ENCODE data around the gene CD22. TPM values are rescaled to one million over a fixed set of nuclear protein-coding genes. Genes with fewer than 3 reads are reported as not detected.

The CD22 gene
- total and polyA plus RNA-seq, 7 donors, result 0.69 to 107 (median 3.2) TPM

GRCh38 chr19:35294859-35295791 lies 33.9 kb upstream of the CD22 start:
- 51 to 73% methylated on average over 25 of the region's 25 CpGs for WGBS, 2 donors
- H3K4me1 ChIP-seq, result no peaks in the 10 kb centered on the region
- H3K4me3 ChIP-seq, result no peak overlapping the region
- no peaks in the 10 kb centered on the region for H3K36me3 ChIP-seq
- H3K27ac ChIP-seq, result no peak overlapping the region
- H3K9me3 ChIP-seq, result no peaks in the 10 kb centered on the region
- intact Hi-C loops (cut with DNase I), result no loop called here
- TF ChIP-seq POLR2A (IDR thresholded peaks at IDR 0.05) (no peak), POLR2AphosphoS5 (IDR thresholded peaks at IDR 0.05) (no peak), CTCF (IDR thresholded peaks at IDR 0.05) (no peak), EP300 (IDR thresholded peaks at IDR 0.05) (no peak)
- no peak for DNase-seq
- peaks cover 3 to 75% (median 25%) of the 10 kb centered on the region in 3 donors for H3K27me3 ChIP-seq

DNA sequence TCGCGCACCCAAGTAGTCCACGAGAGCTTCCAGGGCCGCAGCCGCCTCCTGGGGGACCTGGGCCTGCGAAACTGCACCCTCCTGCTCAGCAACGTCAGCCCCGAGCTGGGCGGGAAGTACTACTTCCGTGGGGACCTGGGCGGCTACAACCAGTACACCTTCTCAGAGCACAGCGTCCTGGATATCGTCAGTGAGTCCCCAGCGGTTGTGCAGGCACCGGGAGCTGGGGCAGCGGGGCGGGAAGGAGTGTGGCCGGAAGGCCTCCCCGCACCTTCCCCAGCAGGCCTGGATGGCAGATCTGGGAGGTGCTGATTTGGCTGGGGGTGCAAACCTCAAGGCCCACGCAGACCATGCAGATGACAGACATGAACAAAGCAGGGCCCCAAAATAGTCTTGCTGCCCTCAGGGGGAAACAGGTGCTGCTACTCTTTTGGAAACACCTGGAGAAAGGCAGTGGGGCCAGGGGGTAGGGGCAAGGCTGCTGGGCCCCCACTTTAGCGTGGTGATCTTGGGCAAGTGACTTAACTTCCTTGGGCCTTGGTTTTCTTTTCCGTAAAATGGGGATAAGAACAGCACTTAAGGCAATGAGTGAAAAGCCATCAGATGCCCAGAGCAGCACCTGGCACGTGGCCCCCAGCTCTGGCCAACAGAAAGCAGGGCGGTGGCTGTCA lies 33.1 kb upstream of the CD22 start:
- Histone ChIP-seq H3K27ac (no peak overlapping the region), H3K27me3 (peaks cover 8 to 75% (median 31%) of the 10 kb centered on the region in 3 donors), H3K4me1 (no peaks in the 10 kb centered on the region), H3K9me3 (no peaks in the 10 kb centered on the region), H3K36me3 (no peaks in the 10 kb centered on the region), H3K4me3 (no peak overlapping the region)
- intact Hi-C loops (cut with DNase I), result no loop called here
- 31 to 45% methylated on average over 24 of the region's 24 CpGs for WGBS, 2 donors
- TF ChIP-seq POLR2A (IDR thresholded peaks at IDR 0.05) (no peak), CTCF (IDR thresholded peaks at IDR 0.05) (no peak), POLR2AphosphoS5 (IDR thresholded peaks at IDR 0.05) (no peak), EP300 (IDR thresholded peaks at IDR 0.05) (no peak)
- DNase-seq, result no peak

- Histone ChIP-seq H3K36me3 (no peaks in the 10 kb centered on the region), H3K9me3 (no peaks in the 10 kb centered on the region), H3K27ac (no peak overlapping the region), H3K4me1 (no peaks in the 10 kb centered on the region), H3K27me3 (peaks cover 8 to 70% (median 31%) of the 10 kb centered on the region in 3 donors), H3K4me3 (no peak overlapping the region)
- intact Hi-C loops (cut with DNase I), result no loop called here
- no peak for DNase-seq
- TF ChIP-seq EP300 (IDR thresholded peaks at IDR 0.05), result no peak
- no peak for TF ChIP-seq POLR2A (IDR thresholded peaks at IDR 0.05)
- no peak for TF ChIP-seq POLR2AphosphoS5 (IDR thresholded peaks at IDR 0.05)
- TF ChIP-seq CTCF (IDR thresholded peaks at IDR 0.05), result no peak
- 88 to 90% methylated on average over 7 of the region's 7 CpGs for WGBS, 2 donors
These were observed 32.1 kb upstream of the CD22 start for GRCh38 chr19:35296644-35297514.

- intact Hi-C loops (cut with DNase I), result no loop called here
- no peak overlapping the region for H3K27ac ChIP-seq
- peaks cover 8 to 66% (median 31%) of the 10 kb centered on the region in 3 donors for H3K27me3 ChIP-seq
- DNase-seq, result no peak
- WGBS, 2 donors, result 93 to 95% methylated on average over 3 of the region's 3 CpGs
- no peak overlapping the region for H3K4me3 ChIP-seq
- H3K36me3 ChIP-seq, result no peaks in the 10 kb centered on the region
- H3K9me3 ChIP-seq, result no peaks in the 10 kb centered on the region
- H3K4me1 ChIP-seq, result no peaks in the 10 kb centered on the region
- TF ChIP-seq POLR2AphosphoS5 (IDR thresholded peaks at IDR 0.05) (no peak), CTCF (IDR thresholded peaks at IDR 0.05) (no peak), POLR2A (IDR thresholded peaks at IDR 0.05) (no peak), EP300 (IDR thresholded peaks at IDR 0.05) (no peak)
These were observed 31.5 kb upstream of the CD22 start for GRCh38 chr19:35297515-35297848.

All from sigmoid colon (tissue), 7 donors.